Stimulated activated CD4-positive, alpha-beta T cell treated with anti-CD3 and anti-CD28 coated beads, TNF-alpha, amount 100 ng/mL, for 1 hour (primary cell): Measurements from ENCODE around the gene IL4I1.
A peak's percentile ranks its signal among the peaks of the same experiment; 100 is the strongest.

Experiments used
- DNase-seq, 3 donors: peaks; one replicate each; pipeline ENCODE4 v3.0.0-alpha.2; 2020; ENCODE audit warnings: low read depth in 3 of 3, low spot score in 1 of 3

The IL4I1 gene

DNA sequence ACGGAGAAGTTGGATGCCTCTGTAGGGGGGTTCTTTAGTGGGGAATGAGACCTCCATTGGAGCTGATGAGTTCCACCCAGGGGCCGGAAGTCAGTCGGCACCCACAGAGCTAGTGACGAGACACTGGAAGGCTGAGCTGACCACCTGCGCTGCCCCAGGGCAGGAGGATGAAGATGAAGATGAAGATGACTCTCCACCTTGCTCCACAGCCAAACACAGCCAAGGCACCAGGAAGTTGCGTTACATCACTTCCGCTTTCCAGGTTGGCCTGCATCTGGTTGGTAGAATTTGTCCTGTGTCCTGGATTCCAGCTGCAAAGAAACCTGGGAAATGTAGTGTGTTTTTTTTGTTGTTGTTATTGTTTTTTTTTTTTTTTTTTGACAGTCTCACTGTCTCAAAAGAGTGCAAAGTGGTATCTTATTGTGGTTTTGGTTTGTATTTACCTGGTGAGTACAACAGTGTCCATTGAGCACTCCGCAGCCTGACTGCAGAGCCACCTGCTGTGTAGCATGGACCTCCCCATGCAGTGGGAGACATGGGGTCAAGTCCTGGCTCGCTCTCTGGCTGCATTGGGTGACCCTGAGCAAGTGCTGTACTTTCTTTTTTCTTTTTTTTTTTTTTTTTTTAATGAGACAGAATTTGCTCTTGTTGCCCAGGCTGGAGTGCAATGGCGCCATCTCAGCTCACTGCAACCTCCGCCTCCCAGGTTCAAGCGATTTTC is 17.3 kb downstream of the IL4I1 start:
- no peak for DNase-seq

DNA sequence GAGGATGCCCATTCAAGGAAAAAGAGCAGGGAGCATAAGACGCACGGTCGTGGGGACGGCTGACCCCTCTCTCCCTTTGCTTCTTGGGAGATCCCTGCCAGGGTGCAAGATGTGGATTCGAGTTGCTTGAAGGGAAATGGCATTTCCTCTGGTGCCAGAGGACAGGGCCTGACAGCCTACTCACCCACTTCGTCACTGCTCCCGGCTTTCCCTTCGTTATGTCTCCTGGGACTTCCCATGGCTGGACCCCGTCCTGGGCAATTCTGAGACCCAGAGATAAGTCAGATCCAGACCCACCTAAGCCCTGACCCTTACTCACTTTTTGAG is 18.0 kb downstream of the IL4I1 start:
- no peak for DNase-seq

DNA sequence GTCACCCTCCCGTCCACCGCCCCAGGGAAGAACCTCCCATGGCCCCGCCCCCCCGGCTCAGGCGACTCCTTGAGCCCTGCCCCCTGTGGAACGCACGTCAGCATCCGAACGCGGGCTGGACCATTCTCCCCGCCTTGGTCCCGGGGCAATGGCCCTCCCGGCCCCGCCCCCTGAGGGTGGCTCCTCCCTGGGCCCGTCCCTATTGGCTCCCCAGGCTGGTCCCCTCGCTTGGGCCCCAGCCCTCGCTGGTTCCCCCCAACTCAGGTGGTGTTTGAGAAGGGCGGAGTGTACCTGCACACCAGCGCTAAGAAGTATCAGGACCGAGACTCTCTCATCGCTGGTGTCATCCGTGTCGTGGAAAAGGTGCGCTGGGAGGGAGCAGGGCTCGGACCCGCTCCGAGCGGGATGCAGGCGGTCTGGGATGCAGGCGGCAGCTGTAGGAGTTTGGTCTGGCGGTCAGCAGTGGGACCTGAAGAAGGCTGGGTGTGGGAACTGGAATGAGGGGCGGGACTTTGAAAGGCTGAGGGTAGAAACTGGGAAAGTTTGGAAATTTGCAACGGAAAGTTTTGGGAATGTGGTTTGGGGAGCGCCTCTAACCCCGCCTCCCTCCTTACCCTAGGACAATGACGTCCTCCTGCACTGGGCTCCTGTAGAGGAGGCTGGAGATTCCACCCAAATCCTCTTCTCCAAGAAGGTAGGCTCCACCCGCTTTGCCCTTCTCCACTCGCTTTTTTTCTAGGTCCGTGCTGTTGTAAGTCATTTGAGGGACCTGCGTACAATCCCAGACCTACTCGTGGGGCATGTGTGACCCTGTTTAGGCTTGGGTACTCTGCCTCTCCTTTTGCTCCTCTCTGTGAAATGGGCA is 18.6 kb downstream of the IL4I1 start:
- DNase-seq, result peak; percentile 90 to 98 (median 94)

DNA sequence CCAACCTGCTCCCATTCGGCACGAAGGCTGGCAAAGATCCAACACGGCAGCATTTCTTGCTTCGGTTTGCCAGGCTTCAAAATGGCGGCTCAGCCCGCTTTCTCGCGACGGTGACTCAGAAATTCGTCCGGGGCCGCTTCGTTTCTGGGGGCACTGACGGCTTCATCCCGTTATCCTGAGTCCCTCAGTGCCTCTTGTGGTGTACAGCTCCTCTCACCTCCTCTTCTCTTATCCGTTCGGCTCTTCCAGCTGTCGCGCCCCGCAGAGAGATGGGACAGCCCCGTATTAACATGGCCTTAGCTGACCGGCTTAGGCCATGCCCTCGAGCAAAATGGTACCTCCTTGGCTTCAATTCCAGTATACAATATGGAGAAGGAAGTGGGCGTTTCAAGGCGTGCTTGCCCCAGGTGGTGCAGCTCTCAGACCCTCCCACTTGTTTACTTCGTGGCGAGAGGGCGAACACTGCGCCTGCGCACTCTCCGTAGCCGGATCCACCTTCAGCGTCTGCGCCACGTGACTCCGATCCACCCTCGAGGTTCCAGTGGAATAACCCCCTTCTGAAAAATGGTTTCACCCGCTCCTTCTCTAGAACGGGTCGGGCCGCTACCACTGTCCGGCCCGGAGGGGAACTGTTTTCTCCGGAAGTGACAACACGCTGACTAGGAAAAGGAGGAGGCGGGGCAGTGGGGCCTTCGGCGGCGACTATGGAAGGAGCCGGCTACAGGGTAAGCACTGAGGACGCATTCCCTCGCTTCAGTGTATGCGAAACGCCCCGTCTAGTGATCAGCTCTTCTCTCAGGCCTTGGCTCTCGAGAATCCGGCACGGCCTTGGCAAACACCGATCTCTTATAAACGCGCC is 19.4 kb downstream of the IL4I1 start, which contains the start of the genes AKT1S1 and TBC1D17:
TSS of gene AKT1S1 (minus strand) at position 336 of the 859 bp plus-strand sequence. CDS start 4,060 bp downstream, outside the sequence.
TSS of gene TBC1D17 (plus strand) at position 683 of the 859 bp plus-strand sequence. CDS start at position 705, 22 bp downstream.
- peak; percentile 90 to 99 (median 98) for DNase-seq

DNA sequence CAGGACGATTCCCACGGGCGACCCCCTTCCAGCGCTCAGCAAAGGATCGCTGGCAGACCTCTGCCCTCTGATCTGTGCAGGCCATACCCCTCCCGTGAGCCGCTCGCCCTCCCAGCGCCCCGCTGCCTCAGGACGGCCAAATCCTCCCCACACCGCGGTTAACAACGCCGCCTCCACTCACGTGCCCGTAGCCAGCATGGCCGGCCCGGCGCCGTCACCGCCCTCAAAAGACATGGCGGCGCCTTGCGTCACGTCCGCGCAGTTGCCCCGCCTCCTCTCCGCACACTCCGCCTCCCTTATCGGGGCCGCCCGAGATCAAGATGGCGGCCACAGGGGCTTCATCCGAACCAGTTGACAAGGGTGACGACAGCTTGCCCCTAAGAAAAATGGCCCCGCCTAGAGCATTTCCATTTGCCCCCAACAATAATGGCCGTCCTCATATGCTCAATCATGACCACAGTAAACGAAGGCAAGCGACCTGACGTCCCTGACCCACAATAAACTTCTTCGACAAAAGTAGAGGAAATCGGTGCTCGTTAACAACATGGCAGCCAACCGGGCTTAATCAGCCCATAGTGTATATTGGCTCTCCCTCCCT is 20.2 kb downstream of the IL4I1 start:
- DNase-seq, result peak; percentile 94 to 96 (median 95)

DNA sequence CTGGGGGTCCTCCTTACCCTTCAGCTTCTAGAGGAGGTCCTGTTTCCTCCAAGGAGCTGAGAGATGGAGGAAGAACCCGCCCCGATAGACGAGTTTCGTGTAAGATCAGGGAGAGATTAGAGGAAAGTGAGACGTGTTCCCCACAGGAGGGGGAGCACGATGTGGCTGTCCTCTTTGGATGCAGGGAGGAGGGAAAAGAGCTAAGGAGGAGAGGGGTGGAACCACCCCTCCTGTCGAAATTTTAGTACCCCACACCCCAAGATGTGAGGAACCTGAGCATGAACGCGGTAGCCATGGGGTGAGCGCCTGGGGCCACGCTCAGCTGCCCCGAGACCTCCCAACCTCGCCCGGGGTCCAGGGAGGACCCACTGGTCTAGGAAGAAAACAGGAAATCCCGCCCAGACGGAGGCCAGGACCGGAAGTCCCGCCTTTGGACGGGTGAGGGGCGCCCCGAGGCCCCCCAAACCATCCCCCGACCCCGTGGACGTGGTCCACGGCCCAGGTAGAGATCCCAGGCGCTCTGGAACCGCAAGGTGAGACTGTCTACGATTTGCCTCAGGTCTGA is 20.7 kb downstream of the IL4I1 start:
- peak in 2 of 3 donors; percentile 27 to 41 for DNase-seq

DNA sequence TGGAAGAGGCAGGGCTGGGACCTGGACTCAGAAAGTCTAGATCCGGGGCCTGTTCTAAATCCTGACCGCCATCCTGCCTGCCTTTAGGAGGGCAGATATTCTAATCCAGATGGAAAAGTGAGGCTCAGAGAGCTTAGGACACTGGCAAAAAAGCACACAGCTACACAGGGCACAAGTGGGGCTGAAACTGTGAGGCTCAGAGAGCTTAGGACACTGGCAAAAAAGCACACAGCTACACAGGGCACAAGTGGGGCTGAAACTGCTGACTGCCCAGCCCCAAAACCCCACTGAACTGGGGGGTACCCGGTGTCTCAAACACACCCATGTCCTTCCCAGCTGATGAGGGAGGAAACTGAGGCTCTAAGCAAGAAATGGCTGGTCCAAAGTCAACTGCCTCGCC is 21.5 kb downstream of the IL4I1 start:
- DNase-seq, result no peak

DNA sequence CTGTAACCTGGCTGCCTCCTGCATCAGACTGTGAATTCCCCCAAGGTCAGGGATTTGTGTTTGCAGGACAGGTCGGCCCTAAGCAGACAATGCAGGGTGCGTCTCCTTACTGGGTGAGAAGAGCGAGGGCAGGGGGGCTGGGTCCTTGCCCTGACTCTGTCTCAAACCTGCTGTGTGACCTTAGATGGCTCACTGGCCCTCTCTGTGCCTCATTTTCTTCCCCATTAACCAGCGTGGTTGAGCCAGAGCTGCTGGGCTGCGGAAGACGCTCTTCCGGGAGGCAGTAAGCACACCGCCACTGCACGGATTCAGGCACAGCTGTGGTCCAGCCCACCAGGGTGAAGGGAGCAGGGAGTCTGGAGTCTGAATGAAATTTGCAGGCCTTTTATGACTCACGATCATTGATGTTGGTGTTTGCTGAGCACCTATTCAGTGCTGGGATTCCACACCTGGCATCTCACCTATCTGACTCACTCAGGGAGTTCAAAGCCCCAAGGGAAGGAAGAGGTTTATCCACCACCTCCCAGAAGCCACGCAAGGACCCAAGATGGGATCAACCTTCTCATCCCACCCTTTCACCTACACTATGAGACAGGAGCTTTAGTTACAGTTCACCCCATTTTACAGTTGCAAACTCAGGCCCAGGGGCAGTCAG is 22.1 kb downstream of the IL4I1 start:
- no peak for DNase-seq

DNA sequence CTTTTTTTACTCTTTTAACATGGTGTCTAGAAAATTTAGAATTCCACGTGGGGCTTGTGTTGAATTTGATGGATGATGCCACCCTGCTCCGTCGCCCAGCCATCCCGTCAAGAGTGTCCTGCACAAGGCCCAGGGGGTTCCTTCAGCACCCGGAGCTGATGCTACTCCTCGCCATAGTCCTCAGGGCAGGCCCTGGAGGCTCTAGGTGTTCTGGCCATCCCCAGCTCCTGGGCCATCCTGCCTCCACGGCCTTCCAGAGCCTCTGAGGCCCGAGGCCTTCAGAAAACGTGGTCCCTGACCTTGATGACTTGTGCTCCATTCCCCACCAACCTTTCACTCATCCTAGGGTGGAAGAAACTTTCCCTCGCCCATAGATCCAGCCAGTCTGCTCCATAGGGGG is 22.9 kb downstream of the IL4I1 start:
- DNase-seq, result no peak

DNA sequence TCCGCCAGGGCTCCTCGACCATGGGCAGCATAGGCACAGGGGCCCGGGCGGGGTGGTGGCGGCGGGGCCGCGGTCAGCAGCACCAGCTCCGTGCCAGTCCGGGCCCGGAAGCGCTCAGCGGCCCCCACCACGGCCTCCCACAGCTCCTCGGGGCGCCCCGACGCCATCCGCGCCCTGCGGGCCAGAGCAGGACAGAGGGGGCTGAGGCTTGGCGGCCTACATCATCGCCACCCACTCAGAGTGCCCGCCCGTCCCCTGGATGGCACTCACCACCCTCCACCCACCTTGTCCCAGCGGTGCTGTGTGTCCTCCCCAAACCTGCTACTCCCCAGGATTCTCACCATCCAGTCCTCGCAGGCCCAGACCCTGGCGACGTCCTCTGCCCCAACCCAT is 23.6 kb downstream of the IL4I1 start:
- DNase-seq, result no peak

DNA sequence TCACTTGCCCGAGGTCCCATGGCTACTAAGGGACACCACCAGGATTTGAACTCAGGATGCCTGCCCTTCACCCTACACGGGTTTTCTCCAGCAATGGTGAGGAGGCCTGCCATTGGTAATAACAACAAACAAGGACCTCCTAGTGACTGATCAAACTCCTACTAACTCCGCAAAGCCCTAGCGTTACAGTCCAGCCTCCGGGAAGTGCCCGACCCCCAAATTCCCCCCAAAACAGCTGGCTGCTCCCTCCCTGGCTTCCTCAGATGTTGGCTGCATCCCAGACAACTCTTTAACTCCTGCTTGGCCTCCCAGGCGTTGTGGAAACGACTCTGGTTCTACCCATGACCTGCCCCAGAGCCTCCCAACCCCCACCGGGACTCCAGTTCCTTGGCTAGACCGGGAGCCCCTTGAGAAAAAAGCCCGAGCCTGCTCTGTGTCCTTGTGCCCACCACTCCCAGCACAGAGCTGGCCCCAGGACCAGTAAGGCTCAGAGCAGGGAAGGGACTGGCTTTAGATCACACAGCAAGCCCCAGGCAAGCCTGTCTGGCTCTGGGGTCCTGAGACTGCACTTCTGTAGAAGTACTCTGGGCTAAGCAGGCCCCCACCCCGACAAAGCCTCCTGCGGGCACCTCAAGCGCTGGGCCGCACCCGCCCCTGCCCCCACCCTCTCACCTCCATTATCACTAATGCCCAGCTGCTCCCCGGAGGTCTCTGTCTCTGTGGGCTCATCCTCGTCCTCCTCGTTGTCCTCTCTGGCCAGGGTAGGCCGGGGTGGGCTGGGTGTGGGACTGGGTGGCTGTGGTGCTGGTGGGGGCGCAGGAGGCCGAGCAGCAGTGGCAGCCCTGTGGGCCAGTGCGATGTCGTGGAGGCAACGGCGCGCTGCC is 24.2 kb downstream of the IL4I1 start:
- no peak for DNase-seq

DNA sequence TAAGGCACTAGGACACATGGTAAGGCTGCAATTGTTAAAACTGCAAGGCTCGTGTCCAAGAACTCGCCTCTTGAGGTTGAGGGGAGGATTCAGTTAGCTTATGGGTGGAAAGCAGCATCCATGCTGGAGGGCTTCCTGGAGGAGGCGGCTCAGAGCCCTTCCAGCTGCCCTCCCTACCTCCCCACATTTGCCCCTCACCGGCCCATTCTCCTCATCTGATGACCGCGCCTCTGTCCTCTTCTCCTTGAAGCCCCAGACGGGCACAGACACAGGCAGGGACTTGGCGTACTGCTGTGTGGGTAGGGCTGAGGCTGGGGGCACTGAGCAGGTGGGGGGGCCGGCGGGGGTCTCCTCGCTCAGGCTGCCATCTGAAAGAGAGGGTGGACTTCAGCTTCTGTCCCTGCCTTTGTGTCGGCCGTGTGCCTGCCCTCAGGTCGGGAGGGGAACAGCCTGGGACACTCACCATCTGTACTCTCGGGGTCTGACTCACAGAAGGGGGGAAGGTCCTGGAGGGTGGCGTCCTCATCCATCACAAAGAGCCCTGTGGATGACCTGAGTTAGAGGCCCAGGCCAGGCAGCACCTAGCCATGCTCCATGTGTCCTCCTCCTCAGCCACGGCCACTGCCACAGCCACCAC is 25.2 kb downstream of the IL4I1 start:
- no peak for DNase-seq

DNA sequence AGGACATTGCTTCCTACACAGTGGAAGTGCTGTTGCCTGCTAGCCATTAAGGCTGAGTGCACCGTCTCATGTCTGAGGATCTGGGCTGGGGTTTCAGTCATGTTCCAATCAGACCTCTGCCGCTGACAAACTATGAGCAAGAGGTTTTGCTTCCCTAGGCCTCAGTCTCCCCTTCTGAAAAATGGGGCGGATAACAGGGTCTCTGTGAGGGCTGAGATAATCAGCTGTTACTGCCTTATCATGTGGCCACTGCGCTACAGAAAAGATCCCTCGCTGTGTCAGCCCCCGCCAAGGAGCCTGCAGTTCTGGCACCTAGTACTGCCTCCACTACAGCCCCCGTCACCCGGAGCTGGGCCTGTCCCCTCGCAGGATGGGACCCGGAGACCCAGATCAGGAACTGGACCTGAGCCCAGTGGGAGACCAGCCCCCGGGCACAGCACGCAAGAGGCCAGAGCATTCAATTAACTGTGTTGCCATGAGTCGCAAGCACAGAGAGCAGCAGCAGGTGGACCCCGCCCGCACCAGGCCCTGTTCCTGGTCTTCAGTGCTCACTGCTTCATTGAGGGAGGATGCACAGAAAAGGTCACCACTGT is 26.3 kb downstream of the IL4I1 start:
- no peak for DNase-seq

DNA sequence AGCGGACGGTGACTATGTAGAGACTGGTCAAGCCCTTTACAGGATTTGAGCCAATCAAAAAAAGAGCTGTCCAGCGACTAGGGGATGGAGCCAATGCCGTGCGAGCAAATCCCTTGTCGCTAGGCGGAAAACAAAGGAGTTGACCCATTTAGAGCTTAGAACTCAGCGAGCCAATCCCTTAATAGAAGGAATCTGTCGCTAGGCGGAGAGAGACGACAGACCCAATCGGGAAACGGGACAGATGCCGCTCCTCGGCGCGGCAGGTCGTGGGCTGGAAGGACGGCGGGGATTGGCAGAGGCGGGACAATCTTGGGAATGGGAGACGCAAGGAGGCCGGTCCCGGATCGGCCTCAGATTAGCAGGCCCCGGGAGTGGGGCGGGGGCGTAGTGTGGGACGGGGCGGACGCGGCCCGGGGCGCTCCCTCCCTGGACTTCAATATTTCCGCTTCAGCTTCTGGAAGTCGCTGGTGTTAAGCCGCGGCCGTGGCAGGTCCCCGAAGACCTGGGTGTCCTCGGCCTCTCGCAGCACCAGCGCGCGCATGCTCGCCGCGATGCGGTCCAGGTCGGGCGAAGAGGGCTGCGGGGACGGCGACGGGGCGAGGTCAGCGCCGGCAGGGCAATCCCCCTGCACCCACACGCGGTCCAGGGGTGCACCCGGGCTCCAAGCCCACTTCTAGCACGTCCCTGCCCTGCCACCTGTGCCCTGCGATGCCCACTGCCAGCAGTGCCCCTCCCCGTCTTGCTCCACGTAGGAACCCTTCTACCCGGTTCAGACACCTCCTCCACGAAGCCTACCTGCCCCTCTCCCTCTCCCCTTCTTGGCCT is 27.0 kb downstream of the IL4I1 start:
- peak; percentile 71 to 82 (median 75) for DNase-seq

DNA sequence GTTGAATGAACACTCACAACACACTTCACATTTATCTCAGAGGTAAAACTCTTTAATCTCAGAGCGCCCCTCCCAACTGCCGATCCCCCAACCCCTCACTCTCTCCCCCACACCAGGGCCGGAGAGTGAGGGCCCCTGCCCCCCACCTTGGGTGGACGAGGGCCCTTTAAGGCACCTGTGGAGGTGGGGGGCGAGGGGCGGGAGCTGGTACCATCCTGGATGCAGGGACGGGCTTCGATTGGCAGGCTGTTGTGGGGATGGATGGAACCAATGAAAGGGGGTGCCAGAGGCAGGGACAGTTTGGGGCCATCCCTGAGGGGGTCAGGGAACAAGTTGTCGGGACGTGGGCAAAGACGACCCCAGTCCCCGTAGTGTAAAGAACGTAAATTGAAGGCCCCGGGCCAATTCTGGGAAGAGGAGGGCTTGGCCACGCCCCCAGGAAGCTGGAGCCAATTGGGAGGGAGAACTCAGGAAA is 27.6 kb downstream of the IL4I1 start:
- DNase-seq, result peak in 1 of 3 donors; percentile 62

DNA sequence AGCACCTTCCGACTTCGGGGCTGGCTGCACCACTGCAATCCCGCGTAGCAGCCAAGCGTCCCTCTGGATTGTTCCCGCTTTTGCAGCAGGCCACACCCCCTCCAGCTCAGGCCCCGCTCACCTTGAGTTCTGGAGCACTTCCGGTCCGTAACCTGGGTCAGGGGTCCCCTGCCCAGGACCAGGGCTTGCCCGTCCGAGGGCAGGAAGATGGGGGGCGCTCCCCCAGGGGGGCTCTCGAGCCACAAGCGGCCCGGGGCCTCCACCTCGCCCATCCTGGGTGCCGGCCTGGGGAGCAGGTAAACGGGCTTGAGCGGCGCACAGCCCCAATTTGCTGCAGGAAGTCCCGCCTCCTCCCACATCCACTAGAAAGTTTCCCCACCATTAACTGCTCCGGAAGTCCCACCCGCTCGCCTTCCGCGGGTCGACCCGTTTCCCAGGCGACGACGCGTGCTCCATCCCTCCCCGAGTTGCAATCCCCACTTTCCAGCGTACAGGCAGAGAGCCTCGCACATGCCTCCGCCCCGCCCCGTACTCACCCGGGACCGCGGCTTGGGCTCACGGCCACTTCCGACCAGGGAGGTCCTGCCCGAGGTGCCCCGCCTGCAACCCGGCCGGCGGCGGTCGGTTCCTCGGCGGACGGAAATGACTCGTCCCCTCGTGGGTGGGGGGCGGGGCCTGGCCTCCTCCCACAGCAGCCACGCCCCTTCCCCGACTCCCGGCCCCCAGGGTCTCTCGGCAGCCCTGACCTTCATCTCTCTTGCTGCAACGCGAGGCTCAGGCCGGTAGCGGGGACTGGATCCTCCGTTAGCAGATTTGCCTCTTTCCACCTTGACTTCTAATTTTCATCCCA is 29.5 kb downstream of the IL4I1 start, which contains the start of gene PNKP:
TSS of gene PNKP (minus strand) at position 644 of the 850 bp plus-strand sequence. CDS start at position 272, 372 bp downstream.
- peak; percentile 46 to 95 (median 63) for DNase-seq
